ENCODE data around the gene CTNND2.

The CTNND2 gene

DNA sequence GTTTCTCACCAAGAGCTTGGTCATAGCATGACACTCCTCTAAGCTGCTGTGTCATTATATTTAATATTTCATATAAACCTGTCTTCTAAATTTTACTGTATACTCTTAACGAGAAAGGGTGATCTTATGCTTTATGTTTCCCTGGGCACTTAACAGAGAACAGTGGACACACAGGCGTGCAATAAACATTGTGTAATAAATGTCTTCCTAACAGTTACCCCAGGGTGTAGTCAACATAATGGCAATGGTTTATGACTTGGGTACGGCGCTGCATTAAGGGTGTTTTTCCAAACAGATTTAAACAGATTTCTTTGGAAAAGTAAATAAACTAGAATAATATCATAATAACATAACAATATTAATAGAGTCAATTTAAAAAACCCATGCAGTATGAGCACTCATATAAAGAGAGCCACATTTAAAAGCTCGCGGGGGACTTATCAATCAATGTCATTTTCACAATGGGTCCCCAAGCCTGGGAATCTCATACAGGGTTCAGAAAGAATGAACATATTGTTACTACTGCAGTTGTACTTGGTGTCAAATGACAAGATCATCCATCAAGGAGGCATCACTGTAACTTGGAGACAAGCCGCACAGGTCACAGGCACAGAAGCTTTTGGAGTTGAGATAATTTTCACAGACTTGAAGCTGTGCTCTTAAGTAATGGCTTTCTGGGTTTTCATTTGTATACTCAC, 376.4 kb downstream of the CTNND2 start:
- no peak for DNase-seq (ENCODE audit: extremely low read depth in 1 of 2, low read depth in 1 of 2)

DNA sequence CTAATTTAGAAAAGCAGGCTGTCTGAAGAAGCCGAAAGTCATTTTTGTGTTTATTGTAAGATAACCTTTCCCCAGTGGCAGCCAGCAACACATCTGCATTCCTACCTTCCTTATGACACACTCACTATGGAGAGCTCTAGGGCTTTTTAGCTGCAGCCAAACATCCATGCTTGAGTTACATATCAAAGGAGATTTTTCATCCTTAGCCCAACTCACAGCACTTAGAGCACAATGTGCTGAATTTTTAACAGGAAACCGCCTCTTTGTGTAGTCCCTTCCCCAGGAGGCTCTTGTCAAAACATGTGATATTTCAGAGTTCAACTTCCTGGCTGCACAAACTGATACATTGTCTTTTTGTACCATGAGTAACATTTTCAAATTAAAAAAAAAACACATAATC, 379.2 kb downstream of the CTNND2 start:
- DNase-seq (ENCODE audit: extremely low read depth in 1 of 2, low read depth in 1 of 2): no peak

- DNase-seq (ENCODE audit: extremely low read depth in 1 of 2, low read depth in 1 of 2): no peak
These were observed 380.1 kb downstream of the CTNND2 start for GRCh38 chr5:11524188-11524587.

GRCh38 chr5:11522796-11523195, 381.4 kb downstream of the CTNND2 start:
- DNase-seq (ENCODE audit: extremely low read depth in 1 of 2, low read depth in 1 of 2): no peak

DNA sequence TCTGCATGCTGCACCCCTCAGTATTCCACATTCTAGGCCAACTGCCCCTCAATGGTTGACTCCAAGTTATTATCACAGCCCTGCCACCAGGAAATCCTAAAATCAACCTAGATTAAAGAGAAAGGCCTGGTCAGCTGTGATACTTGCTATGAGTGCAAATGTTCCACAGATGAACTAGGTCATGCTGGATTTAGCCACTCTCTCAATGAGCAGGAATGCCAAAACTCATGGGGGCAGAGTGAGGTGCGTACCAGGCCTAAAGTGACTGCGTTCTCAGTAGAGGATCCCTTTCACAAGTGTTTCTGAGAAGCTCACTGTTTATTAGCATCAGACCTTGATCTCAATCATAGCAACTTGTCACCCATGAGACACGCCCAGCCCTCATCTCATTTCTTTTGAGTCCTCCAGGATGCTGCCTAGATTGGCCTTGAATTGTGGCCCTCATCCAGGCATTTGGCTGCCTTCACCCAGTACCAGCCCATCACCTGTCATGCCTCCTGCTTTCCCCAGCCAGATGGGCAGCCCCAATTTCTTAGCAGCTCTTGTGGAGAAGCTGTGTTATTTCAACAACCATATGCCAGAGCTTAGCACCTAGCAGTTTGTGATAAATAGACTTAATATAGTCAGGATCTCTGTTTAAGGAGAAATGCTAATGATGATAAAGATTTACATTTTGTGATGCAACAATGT, 383.9 kb downstream of the CTNND2 start:
- no peak for DNase-seq (ENCODE audit: extremely low read depth in 1 of 2, low read depth in 1 of 2)

GRCh38 chr5:11519236-11519635, 385.0 kb downstream of the CTNND2 start:
- no peak for DNase-seq (ENCODE audit: extremely low read depth in 1 of 2, low read depth in 1 of 2)

DNA sequence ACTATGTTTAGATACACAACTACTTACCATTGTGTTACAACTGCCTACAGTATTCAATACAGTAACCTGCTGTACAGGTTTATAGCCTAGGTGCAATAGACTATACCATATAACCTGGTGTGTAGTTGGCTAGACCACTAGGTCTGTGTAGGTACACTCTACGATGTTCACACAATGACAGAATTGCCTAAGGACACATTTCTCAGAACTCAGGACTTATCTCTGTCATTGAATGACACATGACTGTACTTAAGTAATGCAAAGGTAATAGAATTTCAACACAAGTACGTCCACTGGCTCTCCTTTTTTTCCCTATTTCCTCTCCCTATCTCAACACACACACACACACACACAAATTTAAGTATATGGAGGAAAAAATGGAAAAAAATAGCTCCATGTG, 385.6 kb downstream of the CTNND2 start:
- no peak for DNase-seq (ENCODE audit: extremely low read depth in 1 of 2, low read depth in 1 of 2)

- no peak for DNase-seq (ENCODE audit: extremely low read depth in 1 of 2, low read depth in 1 of 2)
These were observed 389.4 kb downstream of the CTNND2 start for GRCh38 chr5:11514705-11515432.

- DNase-seq (ENCODE audit: extremely low read depth in 1 of 2, low read depth in 1 of 2): no peak
These were observed 392.4 kb downstream of the CTNND2 start for GRCh38 chr5:11511878-11512277.

GRCh38 chr5:11510889-11511288, 393.4 kb downstream of the CTNND2 start:
- DNase-seq (ENCODE audit: extremely low read depth in 1 of 2, low read depth in 1 of 2): no peak

- DNase-seq (ENCODE audit: extremely low read depth in 1 of 2, low read depth in 1 of 2): no peak
These were observed 394.5 kb downstream of the CTNND2 start for GRCh38 chr5:11509793-11510192.

DNA sequence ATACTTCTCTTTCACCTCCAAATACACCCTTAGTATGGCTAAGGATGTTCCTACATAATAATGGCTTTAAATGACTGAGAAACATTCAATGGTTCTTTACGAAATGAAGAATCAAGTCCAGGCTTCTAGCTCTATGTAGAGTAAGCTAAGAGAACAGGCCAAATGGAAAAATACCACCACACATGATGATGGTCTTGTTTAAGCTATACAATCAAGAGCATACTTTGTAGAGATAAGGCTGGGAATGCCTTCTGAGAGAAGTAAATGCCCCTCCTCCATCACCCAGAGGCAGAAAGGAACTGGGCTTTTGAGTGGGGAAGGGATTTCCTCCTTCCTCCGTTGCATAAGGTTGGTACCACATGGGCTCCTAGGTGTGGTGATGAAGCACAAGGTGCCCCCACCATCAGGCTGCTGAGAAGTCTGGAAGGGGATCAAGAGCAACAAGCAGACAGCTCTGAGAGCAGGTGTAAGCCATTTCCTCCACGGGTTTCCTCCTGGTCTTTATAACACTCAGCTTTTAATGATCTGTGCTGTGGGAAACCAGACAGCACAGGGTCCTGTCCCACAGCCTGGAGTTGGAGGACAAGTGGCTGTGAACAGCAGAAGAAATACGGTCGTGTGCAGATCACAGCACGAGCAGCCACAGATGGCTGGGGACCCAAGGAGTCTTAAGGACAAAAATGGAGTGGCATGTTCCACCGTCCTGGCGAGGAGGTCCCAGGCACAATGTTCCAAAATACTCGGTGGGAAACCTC, 396.9 kb downstream of the CTNND2 start:
- DNase-seq (ENCODE audit: extremely low read depth in 1 of 2, low read depth in 1 of 2): no peak

DNA sequence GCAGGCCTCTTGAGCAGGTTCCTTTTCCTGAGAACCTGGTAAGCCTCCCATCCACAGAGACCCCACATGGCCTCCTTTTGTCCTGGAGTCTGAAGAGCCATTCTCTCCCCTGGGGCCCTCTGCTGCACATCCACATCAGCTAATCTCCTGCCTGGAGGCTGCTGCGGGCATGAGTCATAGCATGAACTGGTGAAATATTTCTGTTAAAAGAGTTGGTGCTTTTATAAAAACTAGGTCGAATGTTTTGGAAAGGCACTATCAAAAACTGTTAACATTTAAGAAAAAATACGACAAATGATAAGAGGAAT, 399.4 kb downstream of the CTNND2 start:
- no peak for DNase-seq (ENCODE audit: extremely low read depth in 1 of 2, low read depth in 1 of 2)

GRCh38 chr5:11504065-11504885, 400.0 kb downstream of the CTNND2 start:
- no peak for DNase-seq (ENCODE audit: extremely low read depth in 1 of 2, low read depth in 1 of 2)

GRCh38 chr5:11502783-11503182, 401.5 kb downstream of the CTNND2 start:
- DNase-seq (ENCODE audit: extremely low read depth in 1 of 2, low read depth in 1 of 2): no peak

DNA sequence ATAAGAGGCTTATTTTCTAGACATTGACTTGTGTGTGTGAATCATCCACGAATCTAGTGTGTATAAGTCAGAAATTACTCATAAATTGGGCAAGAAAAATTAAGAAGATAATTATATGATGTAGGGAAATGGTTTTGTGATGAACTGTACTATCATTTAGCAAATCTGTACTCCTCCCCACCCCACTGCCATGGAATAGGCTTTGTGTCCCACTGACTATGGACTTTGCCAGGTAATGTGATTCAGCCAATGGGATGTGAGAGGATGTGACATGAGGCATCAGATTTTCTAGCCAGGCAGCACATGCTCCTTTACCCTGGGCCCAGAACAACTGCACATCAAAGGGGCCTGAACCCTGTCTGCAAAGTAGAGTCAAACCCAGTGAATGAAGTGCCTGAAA, 406.6 kb downstream of the CTNND2 start:
- DNase-seq (ENCODE audit: extremely low read depth in 1 of 2, low read depth in 1 of 2): no peak

DNA sequence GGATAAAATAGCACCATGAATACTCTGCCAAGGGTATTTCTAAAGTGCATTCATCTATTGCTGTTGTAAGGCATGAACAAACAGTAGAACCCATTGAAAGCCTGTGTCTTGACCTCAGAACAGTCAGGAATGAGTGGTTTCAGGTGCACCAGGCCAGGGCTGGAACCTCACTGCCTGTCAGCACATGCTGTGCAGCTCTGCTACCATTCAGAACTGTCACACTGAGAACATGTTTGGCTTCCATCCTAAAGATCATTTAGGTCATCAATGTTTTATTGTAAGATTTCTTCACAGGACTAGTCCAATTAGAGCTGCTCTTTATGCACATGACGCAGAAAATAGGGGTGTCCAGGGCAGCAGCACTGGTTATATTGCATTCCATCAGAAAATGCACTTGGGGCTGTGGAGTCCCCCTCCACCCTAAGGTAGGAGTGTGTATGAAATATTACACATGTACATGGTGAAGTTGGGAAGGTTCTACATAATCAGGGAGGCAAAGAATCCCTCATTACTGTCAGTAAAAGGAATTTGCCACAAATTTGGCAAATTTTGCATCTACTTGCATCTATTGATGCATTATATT, 408.0 kb downstream of the CTNND2 start:
- no peak for DNase-seq (ENCODE audit: extremely low read depth in 1 of 2, low read depth in 1 of 2)

DNA sequence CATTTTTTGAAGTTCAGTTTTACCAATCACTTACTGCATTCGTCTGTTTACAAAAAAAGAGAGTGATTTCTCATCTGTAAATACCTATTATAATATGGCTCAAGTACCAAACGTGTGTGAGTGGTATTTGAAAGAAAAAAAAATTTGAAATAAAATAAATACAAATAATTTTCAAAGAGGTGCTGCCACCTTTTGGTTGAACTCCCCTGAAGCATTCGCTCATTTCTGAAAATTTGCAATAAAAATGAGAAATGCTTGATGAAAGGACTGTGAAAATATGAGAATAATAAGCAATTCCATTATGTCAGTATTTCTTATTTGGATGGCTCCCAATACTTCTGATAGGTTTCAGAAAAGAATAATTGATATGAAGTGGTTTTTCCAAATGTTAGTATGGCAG, 409.9 kb downstream of the CTNND2 start:
- no peak for DNase-seq (ENCODE audit: extremely low read depth in 1 of 2, low read depth in 1 of 2)

DNA sequence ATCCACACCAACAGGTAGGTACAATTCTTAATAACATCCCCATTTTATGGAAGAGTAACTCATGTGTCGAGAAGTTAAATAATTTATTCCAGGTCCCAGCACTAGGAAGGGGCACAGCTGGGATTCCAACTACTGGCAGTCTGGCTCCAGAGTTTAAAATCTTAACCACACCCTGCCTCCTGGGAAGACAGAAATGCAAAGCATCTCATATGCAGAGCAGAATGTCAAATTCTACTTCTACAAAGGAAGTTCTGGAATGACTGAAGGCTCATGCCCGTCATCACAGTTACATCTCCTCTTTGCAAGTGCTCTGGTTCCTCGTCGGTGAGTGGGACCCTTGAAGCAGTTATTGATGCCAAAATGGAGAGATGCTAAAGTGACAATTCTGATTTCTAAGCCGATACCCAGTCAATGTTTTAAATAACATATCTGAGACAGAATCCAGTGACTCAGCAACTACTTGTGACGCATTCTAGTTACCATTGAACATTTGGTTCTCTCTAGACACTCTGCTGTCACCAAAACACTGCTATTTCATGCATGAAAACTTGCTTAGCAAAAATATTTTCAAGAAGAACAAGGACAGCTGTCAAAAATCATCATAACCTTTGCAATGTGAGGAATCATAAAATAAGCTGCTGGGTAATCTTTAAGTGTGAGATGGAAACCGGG, 412.7 kb downstream of the CTNND2 start:
- DNase-seq (ENCODE audit: extremely low read depth in 1 of 2, low read depth in 1 of 2): no peak

- DNase-seq (ENCODE audit: extremely low read depth in 1 of 2, low read depth in 1 of 2): no peak
These were observed 420.6 kb downstream of the CTNND2 start for GRCh38 chr5:11483630-11484029.
